Duodenal mucosa (tissue), 2 donors: ENCODE results near the gene COA5.

Experiments used
- H3K27ac ChIP-seq: one replicate; pipeline ENCODE4 v1.7.0; 2013; ENCODE audit warnings: low read depth, low read length
- H3K27me3 ChIP-seq, 2 donors: one replicate each; pipeline ENCODE4 v1.7.0; 2013; ENCODE audit warnings: low read length in 2 of 2, control low read depth in 1 of 2; ENCODE audit not compliant: insufficient read depth in 2 of 2, control insufficient read depth in 1 of 2
- H3K36me3 ChIP-seq, 2 donors: one replicate each; pipeline ENCODE4 v1.7.0; 2013; ENCODE audit warnings: low read length in 2 of 2, control low read depth in 1 of 2; ENCODE audit not compliant: insufficient read depth in 2 of 2, control insufficient read depth in 1 of 2
- H3K4me1 ChIP-seq, 2 donors: one replicate each; pipeline ENCODE4 v1.7.0; 2013; ENCODE audit warnings: low read length in 2 of 2, control low read depth in 1 of 2; ENCODE audit not compliant: insufficient read depth in 2 of 2, control insufficient read depth in 1 of 2
- H3K4me3 ChIP-seq, 2 donors: one replicate each; pipeline ENCODE4 v1.7.0; 2013; ENCODE audit warnings: low read length in 2 of 2, low read depth in 1 of 2
- H3K9ac ChIP-seq, 2 donors: one replicate each; pipeline ENCODE4 v1.7.0; 2013; ENCODE audit warnings: low read length in 2 of 2, low read depth in 1 of 2
- H3K9me3 ChIP-seq, 2 donors: one replicate each; pipeline ENCODE4 v1.7.0; 2013; ENCODE audit warnings: low read length in 2 of 2, control low read depth in 1 of 2; ENCODE audit not compliant: control insufficient read depth in 1 of 2

Gene COA5

GRCh38 chr2:98573426-98573825, 34.9 kb downstream of the COA5 start:
- no peaks in the 10 kb centered on the region for H3K27me3 ChIP-seq
- no peaks in the 10 kb centered on the region for H3K9me3 ChIP-seq
- H3K4me1 ChIP-seq: no peaks in the 10 kb centered on the region
- no peak overlapping the region for H3K9ac ChIP-seq
- no peak overlapping the region for H3K27ac ChIP-seq
- peaks cover 28 to 88% of the 10 kb centered on the region in 2 donors for H3K36me3 ChIP-seq
- no peak overlapping the region for H3K4me3 ChIP-seq

- no peak overlapping the region for H3K9ac ChIP-seq
- no peaks in the 10 kb centered on the region for H3K27me3 ChIP-seq
- no peaks in the 10 kb centered on the region for H3K4me1 ChIP-seq
- H3K27ac ChIP-seq: no peak overlapping the region
- peaks cover 28 to 88% of the 10 kb centered on the region in 2 donors for H3K36me3 ChIP-seq
- no peak overlapping the region for H3K4me3 ChIP-seq
- H3K9me3 ChIP-seq: no peaks in the 10 kb centered on the region
Measured at GRCh38 chr2:98572676-98573075, 35.6 kb downstream of the COA5 start.

- H3K9ac ChIP-seq: no peak overlapping the region
Measured at GRCh38 chr2:98572211-98572610, 36.1 kb downstream of the COA5 start.

GRCh38 chr2:98571796-98572195, 36.5 kb downstream of the COA5 start:
- Histone ChIP-seq H3K36me3 (peaks cover 29 to 85% of the 10 kb centered on the region in 2 donors), H3K9me3 (no peaks in the 10 kb centered on the region), H3K4me1 (no peaks in the 10 kb centered on the region), H3K4me3 (no peak overlapping the region), H3K9ac (no peak overlapping the region), H3K27me3 (no peaks in the 10 kb centered on the region), H3K27ac (no peak overlapping the region)

More at GRCh38 chr2:98572211-98572610, 36.1 kb downstream of the COA5 start:
- Histone ChIP-seq H3K4me1 (no peaks in the 10 kb centered on the region), H3K27ac (no peak overlapping the region), H3K36me3 (peaks cover 27 to 85% of the 10 kb centered on the region in 2 donors), H3K9me3 (no peaks in the 10 kb centered on the region), H3K4me3 (no peak overlapping the region), H3K27me3 (no peaks in the 10 kb centered on the region)

- peaks cover 33 to 85% of the 10 kb centered on the region in 2 donors for H3K36me3 ChIP-seq
Measured at GRCh38 chr2:98571121-98571701, 37.1 kb downstream of the COA5 start.

GRCh38 chr2:98570356-98570755, 38.0 kb downstream of the COA5 start:
- peaks cover 37 to 89% of the 10 kb centered on the region in 2 donors for H3K36me3 ChIP-seq
- H3K27me3 ChIP-seq: no peaks in the 10 kb centered on the region
- H3K27ac ChIP-seq: no peak overlapping the region
- no peak overlapping the region for H3K4me3 ChIP-seq
- no peaks in the 10 kb centered on the region for H3K9me3 ChIP-seq
- peaks cover 0 to under 1% of the 10 kb centered on the region in 2 donors for H3K4me1 ChIP-seq
- no peak overlapping the region for H3K9ac ChIP-seq

More at GRCh38 chr2:98571121-98571701, 37.1 kb downstream of the COA5 start:
- H3K9ac ChIP-seq: no peak overlapping the region
- no peak overlapping the region for H3K4me3 ChIP-seq
- H3K9me3 ChIP-seq: no peaks in the 10 kb centered on the region
- H3K27me3 ChIP-seq: no peaks in the 10 kb centered on the region
- no peaks in the 10 kb centered on the region for H3K4me1 ChIP-seq
- no peak overlapping the region for H3K27ac ChIP-seq

- H3K9me3 ChIP-seq: no peaks in the 10 kb centered on the region
Measured at GRCh38 chr2:98569915-98570314, 38.4 kb downstream of the COA5 start.

GRCh38 chr2:98569197-98569793, 39.0 kb downstream of the COA5 start:
- H3K27me3 ChIP-seq: no peaks in the 10 kb centered on the region
- no peaks in the 10 kb centered on the region for H3K9me3 ChIP-seq
- no peak overlapping the region for H3K27ac ChIP-seq
- H3K36me3 ChIP-seq: peaks cover 43 to 90% of the 10 kb centered on the region in 2 donors
- H3K4me3 ChIP-seq: no peak overlapping the region
- no peak overlapping the region for H3K9ac ChIP-seq
- H3K4me1 ChIP-seq: peaks cover 7 to 9% of the 10 kb centered on the region in 2 donors

More at GRCh38 chr2:98569915-98570314, 38.4 kb downstream of the COA5 start:
- Histone ChIP-seq H3K9ac (no peak overlapping the region), H3K4me3 (no peak overlapping the region), H3K36me3 (peaks cover 41 to 89% of the 10 kb centered on the region in 2 donors), H3K27me3 (no peaks in the 10 kb centered on the region), H3K27ac (no peak overlapping the region), H3K4me1 (peaks cover 3 to 5% of the 10 kb centered on the region in 2 donors)

- H3K36me3 ChIP-seq: peaks cover 48 to 93% of the 10 kb centered on the region in 2 donors
- H3K4me1 ChIP-seq: peaks cover 8 to 9% of the 10 kb centered on the region in 2 donors
- H3K27ac ChIP-seq: no peak overlapping the region
- H3K9me3 ChIP-seq: no peaks in the 10 kb centered on the region
- no peaks in the 10 kb centered on the region for H3K27me3 ChIP-seq
- no peak overlapping the region for H3K4me3 ChIP-seq
- H3K9ac ChIP-seq: no peak overlapping the region
Measured at GRCh38 chr2:98568161-98568956, 40.0 kb downstream of the COA5 start.

GRCh38 chr2:98565941-98566340, 42.4 kb downstream of the COA5 start:
- Histone ChIP-seq H3K36me3 (peaks cover 45 to 74% of the 10 kb centered on the region in 2 donors), H3K9me3 (no peaks in the 10 kb centered on the region), H3K9ac (no peak overlapping the region), H3K4me3 (no peak overlapping the region), H3K4me1 (peaks cover 8 to 9% of the 10 kb centered on the region in 2 donors), H3K27ac (no peak overlapping the region), H3K27me3 (no peaks in the 10 kb centered on the region)
